Esophagus mucosa (tissue), 1 donor: ENCODE measurements around the gene ELMO1. TPM values are rescaled to one million over a fixed set of nuclear protein-coding genes. Genes with fewer than 3 reads are reported as not detected.

Source experiments
- ATAC-seq: fragments of 200-7000 bp; cut with Tn5 transposase; one replicate; pipeline ENCODE4 v1.9.1; 2020
- total RNA-seq: library from RNA; stranded (reverse); gene quantifications from one replicate; pipeline ENCODE4 v1.2.4, GENCODE V29; 2023
- donor health status: DM: yes; HTN: yes; CAD: no.

ELMO1 gene
- total RNA-seq, 1 donor from 2014 or later: 4.0 TPM

DNA sequence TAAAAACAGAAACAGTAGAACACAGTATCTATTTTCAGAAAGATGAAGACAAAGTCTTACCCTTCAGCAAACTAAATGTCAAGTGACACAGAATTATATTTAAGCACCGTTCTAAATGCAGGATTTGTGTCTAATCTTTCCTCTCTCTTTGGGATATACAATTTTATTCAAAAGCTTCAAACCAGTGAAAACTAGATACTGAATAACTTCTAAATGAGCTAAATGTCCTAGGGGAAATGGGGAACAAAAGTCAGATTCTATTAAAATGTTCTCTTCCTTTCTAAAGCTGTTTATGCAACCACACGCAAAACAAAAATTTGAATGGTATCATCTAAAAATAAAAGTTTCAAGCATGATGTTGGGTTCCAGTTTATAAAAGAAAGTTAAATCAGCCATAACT lies 588.0 kb downstream of the ELMO1 start:
- ATAC-seq: no peak

DNA sequence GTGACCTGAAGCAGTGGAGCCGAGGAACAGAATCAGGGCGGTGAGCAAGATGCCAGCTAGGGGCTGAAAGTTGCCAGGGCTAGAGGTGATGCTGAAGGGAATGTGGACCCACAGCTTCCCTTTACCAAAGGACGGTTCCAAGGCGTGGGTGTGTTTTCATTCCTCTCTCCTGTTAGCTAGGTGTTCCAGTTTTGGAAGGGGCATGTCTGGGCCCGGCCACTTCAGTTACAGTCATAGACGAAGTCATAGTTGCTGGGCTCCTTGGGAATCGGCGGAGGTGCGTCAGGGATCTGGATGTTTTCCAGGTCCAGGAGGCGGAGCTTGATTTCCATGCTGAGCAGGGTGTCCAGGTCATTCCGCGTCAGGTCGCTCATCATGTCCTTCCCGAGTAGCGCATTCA lies 593.3 kb downstream of the ELMO1 start:
- peak; percentile 98 for ATAC-seq

DNA sequence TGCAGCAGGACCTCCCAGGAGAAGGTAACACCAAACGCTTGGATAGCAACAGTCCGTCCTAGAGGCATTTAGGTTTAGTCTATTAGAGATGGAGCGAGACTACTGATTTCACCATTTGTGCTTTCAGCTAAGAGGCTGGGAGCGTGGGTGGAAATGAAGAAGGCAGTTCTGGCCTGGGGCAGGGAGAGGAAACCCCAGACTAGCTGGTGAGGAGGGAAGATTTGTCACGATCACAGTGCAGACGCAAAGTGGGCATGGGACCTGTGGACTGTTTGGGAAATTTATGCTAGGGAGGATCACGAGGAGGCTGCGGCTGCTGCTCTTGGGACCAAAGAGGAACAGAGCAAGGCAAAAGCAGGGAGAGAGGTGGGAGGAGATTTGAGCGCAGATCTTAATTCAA lies 594.0 kb downstream of the ELMO1 start:
- no peak for ATAC-seq

DNA sequence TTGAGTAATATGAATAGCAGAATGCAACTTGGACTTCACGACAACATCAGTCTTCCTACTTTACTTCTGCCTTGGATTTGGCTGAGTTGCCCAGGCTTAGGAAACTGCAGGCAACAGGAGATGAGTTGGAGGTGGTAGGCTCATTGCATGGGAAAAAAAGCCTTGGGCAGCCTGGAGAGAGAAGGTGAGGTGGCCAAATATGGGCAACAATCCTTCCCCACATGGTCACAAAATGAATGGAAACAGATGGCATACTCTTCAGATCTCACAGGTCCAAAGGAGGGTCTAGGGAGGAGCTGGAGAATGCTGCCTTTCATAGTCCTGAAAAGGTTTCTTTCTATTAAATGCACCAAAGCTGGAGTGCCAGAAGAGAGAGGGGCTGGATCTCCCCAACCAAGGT lies 595.7 kb downstream of the ELMO1 start:
- no peak for ATAC-seq

DNA sequence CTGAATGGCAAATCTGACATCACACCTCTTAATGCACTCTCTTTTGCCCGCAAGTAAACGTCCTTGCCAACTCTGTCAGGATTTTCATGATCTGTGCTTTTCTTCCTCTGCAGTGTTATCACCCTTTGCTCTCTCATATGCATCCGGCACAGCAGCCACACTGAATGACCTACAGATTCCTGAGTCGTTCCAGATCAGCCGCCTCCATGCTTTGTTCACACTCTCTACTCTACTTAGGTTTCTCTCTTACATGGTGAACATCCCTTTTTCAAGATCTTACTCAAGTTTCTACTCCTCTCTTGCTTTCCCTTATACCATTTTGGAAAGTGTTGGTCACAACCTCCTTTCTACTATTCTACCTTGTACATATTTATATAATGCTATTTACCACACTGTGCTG lies 596.6 kb downstream of the ELMO1 start:
- ATAC-seq: no peak

DNA sequence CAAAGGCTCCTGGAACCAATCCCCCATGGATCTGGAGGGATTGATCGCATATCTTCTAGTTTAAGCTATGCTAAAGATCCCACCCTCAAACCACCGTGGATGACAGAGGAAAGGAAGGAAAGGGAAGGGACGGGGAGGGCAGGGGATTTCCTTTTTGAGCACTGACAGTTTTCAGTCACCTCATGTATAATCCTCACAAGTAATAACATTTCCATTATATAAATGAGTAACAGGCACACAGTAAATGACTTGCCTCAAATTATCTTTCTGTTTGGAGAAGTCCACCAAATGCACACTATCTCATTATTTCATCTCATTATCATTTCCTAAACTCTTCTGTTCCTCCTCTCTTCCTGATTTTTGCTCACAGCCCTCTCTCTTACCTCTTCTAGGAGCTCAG lies 597.3 kb downstream of the ELMO1 start:
- no peak for ATAC-seq

DNA sequence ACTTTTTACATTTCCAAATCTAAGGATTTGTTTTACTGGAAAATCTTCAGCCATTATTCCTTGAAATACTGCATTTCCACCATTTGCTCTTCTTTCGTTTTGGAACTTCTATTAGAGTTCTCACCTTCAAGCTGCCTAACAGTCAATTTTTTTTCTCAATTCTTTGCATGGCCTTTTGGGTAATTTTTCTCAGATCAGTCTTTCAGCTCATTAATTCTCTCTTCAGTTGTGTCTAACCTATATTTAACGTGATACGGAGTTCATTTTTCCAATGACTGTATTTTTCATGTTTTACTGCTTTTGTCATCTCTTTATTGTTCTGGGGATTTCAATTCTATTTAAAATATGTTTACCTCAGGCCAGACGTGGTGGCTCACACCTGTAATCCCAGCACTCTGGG lies 600.7 kb downstream of the ELMO1 start:
- no peak for ATAC-seq

DNA sequence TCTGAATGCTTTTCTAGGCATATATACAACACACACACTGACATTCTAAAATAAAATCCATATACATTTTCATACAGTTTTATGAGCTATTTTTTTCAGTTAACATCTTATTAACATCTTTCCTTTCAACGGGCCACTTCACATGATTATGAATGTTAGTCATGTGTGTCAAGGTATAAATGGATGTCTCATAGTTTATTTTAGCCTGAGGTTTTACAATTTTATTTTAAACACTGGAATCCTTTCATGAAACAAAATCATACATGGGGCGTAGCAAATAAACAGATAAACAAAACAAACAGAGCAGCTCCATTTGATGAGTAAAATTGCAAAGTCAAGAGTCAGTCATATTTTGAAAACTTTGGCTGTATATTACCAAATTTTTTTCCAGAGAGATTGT lies 604.3 kb downstream of the ELMO1 start:
- ATAC-seq: no peak

DNA sequence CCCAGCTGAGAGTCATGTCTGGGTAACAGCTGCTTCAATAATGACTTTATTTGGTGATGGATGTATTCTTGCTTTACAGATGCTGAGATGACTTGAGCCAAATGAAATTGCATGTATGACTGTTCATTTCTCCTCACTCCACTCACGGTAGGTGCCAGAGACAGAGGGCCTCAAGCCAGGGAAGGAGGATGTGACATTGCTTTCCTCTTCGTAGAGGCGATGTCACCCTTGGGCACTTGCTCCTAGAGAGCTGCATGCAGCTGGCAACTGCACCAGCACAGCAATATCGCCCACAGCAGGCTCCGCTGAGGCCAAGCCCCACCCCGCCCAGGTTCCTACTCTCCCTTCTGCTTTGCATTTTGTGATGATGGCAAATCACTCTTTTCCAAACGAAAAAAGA lies 607.8 kb downstream of the ELMO1 start:
- no peak for ATAC-seq

DNA sequence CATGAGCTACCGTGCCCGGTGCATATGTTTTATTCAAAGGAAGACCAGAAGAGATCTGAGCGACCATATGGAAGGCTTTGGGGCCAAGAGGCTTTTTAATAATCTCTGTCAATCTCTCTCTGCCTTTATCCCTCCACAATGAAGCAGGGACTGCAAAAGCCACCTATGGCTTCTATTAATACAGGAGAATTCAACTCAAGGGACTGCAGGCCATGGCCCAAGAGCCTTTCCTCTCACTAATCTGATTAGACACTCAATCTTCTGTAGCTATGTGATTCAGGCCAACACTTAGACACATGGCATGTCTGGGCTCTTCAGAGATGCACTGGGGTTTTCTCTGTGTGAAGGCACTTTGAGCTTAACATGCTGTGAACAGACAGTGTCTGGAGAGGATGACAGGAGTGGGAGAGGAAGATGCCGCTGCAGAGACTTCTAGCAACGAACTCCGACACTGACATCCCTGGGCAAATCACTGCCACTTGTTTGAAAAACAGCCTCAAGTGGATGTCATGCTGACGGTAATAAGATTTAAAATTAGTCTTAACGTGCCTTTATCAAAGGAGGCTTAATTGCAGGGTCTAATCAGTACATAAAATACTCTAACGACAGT lies 609.9 kb downstream of the ELMO1 start:
- no peak for ATAC-seq

DNA sequence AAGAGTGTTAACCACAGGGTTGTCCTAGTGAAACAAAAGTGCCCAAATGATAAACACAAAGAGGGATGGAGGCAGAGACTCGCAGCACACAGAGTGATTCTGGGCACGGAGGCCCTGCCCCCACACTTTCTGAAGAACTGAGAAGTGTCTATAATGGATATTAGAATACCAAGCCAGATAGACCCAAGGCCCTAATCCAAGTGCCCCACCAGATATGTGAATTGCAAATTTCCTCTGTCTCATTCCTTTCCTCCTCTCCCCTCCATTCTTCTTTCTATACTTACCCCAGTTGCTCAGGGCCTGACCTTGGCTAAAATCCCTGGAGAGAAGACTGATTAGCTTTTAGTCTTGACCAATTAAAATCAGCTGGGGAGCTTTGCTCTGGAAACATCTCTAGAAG lies 617.6 kb downstream of the ELMO1 start:
- no peak for ATAC-seq

DNA sequence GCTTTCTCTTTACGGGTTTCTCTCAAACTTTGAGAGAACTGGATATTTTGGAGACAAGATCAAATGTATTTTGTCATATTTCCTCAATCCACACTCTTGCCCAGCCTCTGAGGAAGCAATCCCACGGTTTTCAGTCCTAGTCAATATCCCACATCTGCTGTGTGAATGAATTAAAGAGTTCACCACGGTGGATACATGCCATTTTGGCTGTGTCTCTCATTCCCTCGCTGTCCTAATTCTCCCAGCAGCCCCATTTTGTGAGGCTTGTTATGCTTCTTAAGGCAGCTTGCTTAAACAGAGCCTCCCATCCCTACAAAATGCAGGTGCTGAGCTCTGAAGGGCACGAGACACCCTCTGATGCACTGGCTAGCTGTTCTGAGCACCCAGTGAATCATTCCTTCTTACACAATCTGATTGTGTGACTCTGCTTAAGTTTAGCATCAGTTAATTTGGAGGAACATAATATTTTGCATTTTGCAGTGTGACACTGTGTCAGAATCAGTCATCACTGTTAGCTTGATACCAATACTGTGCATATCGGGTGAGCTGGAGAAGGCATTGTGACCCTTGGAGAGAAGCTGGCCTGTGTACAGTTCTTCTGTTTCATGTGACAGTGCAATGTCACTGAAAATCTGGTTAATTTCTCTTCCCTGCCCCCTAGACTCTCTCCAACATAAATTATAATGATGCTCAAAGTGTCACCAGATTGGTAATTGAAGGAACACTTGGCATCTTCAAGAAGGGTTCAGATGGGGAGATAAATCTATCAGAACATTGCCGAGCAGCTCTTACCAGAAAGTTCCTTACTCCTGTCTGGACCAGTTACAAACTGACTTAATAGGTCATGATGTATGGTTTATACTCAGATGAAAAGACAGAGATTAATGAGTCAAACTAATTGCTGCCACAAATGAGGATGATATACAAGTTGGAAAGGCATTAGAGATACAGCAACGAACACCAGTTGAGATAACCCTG lies 620.6 kb downstream of the ELMO1 start:
- no peak for ATAC-seq

DNA sequence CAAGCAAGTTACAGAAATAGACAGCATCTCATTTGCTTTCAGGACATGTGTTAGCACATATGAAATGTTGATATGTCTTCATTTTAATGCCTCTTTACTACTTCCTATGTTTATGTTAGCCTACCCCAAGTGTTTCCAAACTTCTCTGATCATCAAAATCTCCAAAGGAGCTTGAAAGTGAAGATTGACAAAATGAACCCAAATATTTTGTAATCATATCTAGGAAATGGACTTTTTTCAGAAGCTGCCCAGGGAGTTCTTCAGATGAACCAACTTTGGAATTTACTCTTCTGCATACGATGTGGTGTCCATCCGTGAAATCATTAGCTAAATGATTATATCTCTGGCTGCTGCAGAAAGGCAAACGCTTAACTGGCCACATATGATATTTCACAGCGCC lies 623.2 kb downstream of the ELMO1 start:
- no peak for ATAC-seq

DNA sequence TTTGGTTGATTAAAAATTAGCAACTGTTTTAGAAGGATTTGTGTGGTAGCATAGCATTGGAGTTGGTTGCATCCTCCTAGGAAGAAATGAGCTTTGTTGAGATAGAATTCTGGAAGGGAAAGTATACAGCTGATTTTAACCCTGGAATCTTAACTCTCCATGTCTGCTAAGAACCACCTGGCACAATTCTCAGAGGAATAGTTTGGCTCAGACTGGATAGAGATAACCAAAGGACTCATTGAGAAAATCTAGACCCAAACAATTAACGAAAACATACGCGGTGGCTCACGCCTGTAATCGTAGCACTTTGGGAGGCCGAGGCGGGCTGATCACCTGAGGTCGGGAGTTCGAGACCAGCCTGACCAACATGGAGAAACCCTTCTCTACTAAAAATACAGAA lies 625.3 kb downstream of the ELMO1 start:
- no peak for ATAC-seq

DNA sequence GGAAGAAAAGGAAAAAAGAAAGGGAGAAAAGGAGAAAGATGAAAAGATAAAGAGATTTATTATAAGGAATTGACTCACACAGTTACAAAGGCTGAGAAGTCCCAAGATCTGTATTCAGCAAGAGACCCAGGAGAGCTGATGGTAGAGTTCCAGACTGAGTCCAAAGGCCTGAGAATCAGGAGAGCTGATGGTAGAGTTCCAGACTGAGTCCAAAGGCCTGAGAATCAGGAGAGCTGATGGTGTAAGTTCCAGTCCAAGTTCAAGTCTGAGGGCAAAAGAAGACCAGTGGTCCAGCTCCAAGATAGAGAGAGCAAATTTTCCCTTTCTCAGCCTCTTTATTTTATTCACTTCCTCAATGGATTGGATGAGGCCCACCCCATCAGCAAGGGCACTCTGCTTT lies 627.0 kb downstream of the ELMO1 start:
- ATAC-seq: no peak

DNA sequence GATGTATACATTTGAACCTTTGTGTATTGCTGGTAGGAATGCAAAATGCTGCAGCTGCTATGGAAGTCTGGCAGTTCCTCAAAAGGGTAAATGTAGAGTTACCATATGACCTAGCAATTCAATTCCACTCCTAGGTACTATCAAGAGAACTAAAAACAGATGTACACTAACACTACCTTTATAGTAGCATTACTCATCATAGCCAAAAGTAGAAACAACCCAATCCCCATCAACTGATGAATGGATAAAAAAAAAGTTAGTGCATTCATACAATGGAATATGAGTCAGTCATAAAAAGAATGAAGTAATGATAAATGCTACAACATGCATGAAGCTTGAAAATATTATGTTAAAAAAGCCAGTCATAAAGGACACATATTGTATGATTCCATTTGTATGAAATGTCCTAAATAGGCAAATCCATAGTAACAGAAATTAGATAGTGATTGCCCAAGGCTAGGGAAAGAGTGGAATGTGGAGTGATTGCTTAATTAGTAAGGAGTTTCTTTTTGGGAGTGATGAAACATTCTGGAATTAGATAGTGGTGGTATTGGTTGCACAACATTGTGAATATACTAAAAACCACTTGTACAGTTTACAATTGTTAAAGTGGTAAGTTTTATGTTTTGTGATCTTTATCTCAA lies 628.0 kb downstream of the ELMO1 start:
- peak; percentile 45 for ATAC-seq

DNA sequence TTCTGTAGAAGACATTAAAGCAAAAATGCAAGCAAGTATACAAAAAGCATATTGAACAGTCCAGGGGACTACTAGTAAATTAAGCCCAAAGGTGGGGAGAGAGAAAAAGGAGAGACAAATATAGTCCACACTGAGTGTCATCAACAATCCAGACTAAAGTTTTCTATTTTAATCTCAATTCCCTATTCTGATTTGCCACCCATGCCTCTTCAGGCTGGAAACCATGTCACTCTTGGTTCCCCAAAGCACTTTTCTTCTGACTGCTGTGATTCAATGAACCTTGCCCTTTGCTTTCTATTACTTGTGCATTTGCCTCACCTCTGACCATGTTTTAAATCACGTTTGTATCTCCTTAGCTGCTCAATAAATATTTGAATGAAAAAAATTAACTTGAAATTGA lies 629.0 kb downstream of the ELMO1 start:
- no peak for ATAC-seq

DNA sequence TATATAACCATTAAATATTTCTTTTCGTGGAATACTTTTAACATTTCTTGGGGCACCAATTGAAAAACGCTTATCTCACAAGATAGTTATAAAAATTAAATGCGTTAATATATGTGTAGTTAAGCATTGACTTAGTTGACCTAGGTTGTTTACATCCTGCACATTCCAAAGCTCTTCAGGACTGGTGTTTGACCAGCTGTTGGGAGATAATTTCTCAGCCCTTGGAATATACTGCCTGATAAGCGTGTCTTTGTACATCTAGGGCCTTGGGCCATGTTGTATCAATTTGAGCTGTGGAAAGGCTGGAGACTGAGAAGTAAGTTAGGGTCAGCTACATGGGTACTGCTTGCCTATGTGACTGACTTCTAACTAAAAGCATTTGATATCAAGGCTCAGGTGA lies 634.4 kb downstream of the ELMO1 start:
- ATAC-seq: no peak

DNA sequence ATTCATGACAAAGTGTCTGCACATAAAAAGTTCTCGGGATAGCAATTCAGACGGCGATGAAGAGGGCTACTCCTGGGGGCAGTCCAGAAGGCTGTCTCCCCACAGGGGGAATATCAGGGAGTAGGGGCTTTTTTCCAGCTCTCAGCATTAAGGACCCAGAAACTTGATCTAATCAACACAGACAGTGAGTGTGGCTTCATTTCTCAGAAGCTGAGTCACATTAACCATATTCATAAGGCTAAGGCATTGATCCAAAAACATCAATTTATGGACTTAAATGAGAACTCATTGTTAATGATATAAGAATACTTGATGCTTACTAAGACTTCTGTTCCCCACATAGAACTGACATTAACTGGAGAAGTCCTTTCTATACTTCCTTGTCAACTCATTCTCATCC lies 636.9 kb downstream of the ELMO1 start:
- ATAC-seq: no peak

DNA sequence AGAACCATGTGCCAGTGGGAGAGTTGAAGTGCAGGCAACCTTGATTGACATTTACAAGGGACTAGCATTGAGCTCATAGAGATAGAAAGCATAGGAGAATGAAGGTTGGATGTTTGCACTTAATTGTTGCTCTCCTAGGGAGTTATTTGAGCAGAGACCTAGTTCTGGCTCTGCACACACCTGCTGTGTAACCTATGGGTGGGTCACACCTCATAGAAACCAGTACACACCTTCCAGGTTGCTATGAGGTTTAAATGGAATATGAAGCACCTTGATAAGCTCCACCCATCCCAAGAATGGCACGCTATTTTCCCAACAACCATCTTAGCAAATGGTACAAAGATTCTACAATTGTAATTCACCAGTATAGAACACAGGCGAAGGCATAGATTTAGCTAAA lies 638.2 kb downstream of the ELMO1 start:
- ATAC-seq: no peak

DNA sequence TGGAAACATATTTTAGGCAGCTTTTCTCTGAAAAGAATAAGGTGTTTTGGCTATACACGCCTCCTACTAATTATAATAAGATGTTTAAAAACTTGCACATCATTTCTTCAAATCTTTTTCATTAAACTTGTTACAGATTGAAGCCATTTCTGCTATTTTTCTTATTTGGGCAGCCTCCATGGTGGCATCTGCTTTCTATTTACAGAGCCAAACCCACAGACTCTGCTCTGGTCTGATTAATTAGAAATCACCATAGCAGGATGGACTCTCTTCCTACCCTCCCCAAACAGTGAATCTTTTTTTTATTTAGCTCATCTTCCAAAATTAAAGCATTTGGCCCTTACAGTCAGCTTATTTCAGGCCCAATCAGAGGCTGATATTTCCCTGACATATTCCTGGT lies 638.6 kb downstream of the ELMO1 start:
- ATAC-seq: no peak

DNA sequence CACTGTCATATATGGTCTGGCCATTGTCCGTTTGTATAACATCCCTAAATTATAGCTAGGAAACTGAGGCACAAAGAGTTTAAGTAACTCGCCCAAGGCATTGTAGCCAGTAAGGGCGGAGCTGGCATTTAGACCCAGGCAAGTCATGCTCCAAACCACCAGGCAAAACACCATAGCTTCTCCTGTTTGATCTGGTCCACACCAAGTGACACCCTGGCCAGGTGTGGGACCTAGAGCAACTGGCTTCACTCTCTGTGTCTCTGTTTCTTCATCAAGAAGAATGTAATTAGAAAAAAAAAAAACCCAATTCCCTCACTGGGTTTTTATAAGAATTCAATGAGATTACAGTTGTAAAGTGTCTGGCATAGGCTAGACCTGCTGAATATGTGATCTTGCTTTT lies 639.2 kb downstream of the ELMO1 start:
- ATAC-seq: no peak

DNA sequence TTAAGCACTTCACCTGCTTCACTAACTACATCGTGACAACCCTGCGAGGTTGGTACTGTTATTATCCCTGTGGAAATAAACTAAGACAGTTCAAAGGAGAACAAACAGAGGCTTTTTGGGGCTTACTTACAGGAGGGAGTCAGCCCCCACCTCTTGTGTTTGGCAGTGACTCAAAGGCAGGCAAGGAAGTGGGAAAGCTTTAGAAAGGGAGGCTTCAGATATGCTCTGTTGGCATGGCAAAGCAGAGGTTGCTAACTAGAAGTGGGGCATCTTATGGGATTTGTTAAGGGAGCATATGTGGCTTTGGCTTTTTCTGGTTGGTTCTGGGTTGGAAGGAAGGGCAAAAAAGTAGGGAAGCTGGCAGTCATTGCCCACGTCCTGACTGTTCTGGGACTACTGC lies 639.6 kb downstream of the ELMO1 start:
- no peak for ATAC-seq

DNA sequence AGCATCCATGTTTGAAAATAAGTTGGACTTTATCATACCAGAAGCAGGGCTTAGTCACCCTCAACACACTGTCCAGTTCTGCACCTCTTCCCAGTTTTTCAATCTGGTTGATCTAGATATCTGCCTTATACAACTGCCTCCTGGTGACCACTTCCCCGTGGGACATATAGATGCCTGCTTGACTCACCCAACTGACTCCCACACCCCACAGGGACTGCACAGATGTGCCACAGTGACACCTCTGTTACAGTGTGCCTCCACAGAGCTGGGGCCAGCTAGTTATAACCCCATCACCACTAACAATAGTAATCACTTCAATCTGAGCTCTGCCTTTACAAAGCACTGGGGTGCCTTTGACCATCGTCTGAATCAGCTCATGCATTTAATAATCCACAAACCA lies 641.8 kb downstream of the ELMO1 start:
- no peak for ATAC-seq
